ENCODE results near the gene AGAP3.

The AGAP3 gene

GRCh38 chr7:151187409-151188251, 101.4 kb downstream of the AGAP3 start:
- in situ Hi-C loops (cut with HindIII; ENCODE audit: low sequenced_read_pairs): no loop called here
- DNase-seq (ENCODE audit: low read depth, low spot score): no peak
- H3K4me3 ChIP-seq (ENCODE audit: low read depth, low read length): no peak overlapping the region
- TF ChIP-seq CTCF (IDR thresholded peaks at IDR 0.05; ENCODE audit: low read depth, low read length): no peak

GRCh38 chr7:151188252-151188542, 101.9 kb downstream of the AGAP3 start:
- in situ Hi-C loops (cut with HindIII; ENCODE audit: low sequenced_read_pairs): no loop called here
- DNase-seq (ENCODE audit: low read depth, low spot score): no peak
- no peak for TF ChIP-seq CTCF (IDR thresholded peaks at IDR 0.05; ENCODE audit: low read depth, low read length)
- H3K4me3 ChIP-seq (ENCODE audit: low read depth, low read length): no peak overlapping the region

GRCh38 chr7:151189038-151189437, 102.8 kb downstream of the AGAP3 start:
- in situ Hi-C loops (cut with HindIII; ENCODE audit: low sequenced_read_pairs): no loop called here
- no peak overlapping the region for H3K4me3 ChIP-seq (ENCODE audit: low read depth, low read length)
- TF ChIP-seq CTCF (IDR thresholded peaks at IDR 0.05; ENCODE audit: low read depth, low read length): no peak
- DNase-seq (ENCODE audit: low read depth, low spot score): no peak

- in situ Hi-C loops (cut with HindIII; ENCODE audit: low sequenced_read_pairs): no loop called here
Observed at GRCh38 chr7:151191544-151191943, 105.3 kb downstream of the AGAP3 start.

GRCh38 chr7:151192002-151192539, 105.8 kb downstream of the AGAP3 start:
- no peak for DNase-seq (ENCODE audit: low read depth, low spot score)
- no peak overlapping the region for H3K4me3 ChIP-seq (ENCODE audit: low read depth, low read length)
- TF ChIP-seq CTCF (IDR thresholded peaks at IDR 0.05; ENCODE audit: low read depth, low read length): no peak
- in situ Hi-C loops (cut with HindIII; ENCODE audit: low sequenced_read_pairs): no loop called here

More at GRCh38 chr7:151191544-151191943, 105.3 kb downstream of the AGAP3 start:
- no peak for DNase-seq (ENCODE audit: low read depth, low spot score)
- no peak for TF ChIP-seq CTCF (IDR thresholded peaks at IDR 0.05; ENCODE audit: low read depth, low read length)
- H3K4me3 ChIP-seq (ENCODE audit: low read depth, low read length): no peak overlapping the region

- no peak overlapping the region for H3K4me3 ChIP-seq (ENCODE audit: low read depth, low read length)
- in situ Hi-C loops (cut with HindIII; ENCODE audit: low sequenced_read_pairs): no loop called here
- no peak for DNase-seq (ENCODE audit: low read depth, low spot score)
- no peak for TF ChIP-seq CTCF (IDR thresholded peaks at IDR 0.05; ENCODE audit: low read depth, low read length)
Observed at GRCh38 chr7:151193203-151193978, 107.1 kb downstream of the AGAP3 start.
